ENCODE data around the gene TCERG1L.

DNA sequence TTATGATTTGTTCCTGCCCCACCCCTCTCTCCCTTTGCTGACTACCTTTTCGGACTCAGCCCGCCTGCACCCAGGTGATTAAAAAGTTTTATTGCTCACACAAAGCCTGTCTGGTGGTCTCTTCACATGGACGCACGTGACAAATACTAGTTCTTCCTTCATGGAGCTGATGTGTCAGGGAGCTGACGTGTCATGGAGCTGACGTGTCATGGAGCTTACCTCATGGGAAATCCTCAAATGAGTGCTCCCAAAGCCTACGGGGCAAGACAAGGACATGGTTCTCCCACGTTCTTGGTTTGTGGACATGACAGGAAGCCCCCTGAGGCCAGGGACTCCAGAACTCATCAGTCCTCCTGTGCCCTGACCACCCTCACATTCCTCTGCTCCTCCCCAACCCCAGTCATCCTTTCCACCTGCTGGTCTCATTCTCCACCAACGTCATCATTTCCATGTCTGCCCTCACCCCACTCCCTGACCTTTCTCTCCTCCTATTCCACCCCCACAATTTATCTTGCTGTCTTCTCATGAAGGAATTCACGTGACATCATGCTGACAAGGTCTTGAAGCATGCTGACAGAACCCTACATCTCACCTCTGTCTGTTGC, 261.3 kb downstream of the TCERG1L start:
- TF ChIP-seq, protein P1, sequence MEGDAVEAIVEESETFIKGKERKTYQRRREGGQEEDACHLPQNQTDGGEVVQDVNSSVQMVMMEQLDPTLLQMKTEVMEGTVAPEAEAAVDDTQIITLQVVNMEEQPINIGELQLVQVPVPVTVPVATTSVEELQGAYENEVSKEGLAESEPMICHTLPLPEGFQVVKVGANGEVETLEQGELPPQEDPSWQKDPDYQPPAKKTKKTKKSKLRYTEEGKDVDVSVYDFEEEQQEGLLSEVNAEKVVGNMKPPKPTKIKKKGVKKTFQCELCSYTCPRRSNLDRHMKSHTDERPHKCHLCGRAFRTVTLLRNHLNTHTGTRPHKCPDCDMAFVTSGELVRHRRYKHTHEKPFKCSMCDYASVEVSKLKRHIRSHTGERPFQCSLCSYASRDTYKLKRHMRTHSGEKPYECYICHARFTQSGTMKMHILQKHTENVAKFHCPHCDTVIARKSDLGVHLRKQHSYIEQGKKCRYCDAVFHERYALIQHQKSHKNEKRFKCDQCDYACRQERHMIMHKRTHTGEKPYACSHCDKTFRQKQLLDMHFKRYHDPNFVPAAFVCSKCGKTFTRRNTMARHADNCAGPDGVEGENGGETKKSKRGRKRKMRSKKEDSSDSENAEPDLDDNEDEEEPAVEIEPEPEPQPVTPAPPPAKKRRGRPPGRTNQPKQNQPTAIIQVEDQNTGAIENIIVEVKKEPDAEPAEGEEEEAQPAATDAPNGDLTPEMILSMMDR (IDR thresholded peaks at IDR 0.05), result no peak
- no peak for TF ChIP-seq POLR2A (IDR thresholded peaks at IDR 0.05)
